B cell (primary cell): ENCODE measurements around the gene SPINK9. TPM values are rescaled to one million over a fixed set of nuclear protein-coding genes. Genes with fewer than 3 reads are reported as not detected.

ENCODE experiments used
- ATAC-seq: fragments of 200-7000 bp; cut with Tn5 transposase; one replicate; pipeline ENCODE4 v1.10.0; 2021; ENCODE audit warnings: low read depth, mild to moderate bottlenecking, moderate number of reproducible peaks, moderate library complexity
- CTCF ChIA-PET: fragments of 350-600 bp; sonication (Branson Sonifier 250); formaldehyde crosslinking; loops from one replicate; lab custom pipeline; 2021; ENCODE audit warnings: antibody characterized with exemption, inconsistent platforms; lab: Charles Lee
- POLR2A ChIA-PET: fragments of 350-600 bp; sonication (Branson Sonifier 250); formaldehyde crosslinking; loops from one replicate; lab custom pipeline; 2021; ENCODE audit warnings: antibody characterized with exemption; lab: Charles Lee
- DNase-seq: peaks from one replicate; pipeline ENCODE4 v3.0.0; 2013
- H2AFZ ChIP-seq: 2 replicates; pipeline ENCODE4 v1.6.1; 2012; ENCODE audit warnings: mild to moderate bottlenecking, low read depth, low read length; ENCODE audit not compliant: insufficient read depth, poor library complexity, severe bottlenecking
- H3K27ac ChIP-seq, 2 donors: 1 replicate in 1 of 2; 2 replicates in 1 of 2; pipeline ENCODE4 v1.5.1; 2012 to 2013; ENCODE audit warnings: low read length in 2 of 2, mild to moderate bottlenecking in 2 of 2, moderate library complexity in 1 of 2
- H3K27me3 ChIP-seq, 4 experiments: fragments of 200-600 bp in 1 of 4; sonication (generic) in 1 of 4; replicated peaks in 1 of 4; 1 replicate in 2 of 4; 2 replicates in 2 of 4; pipeline versions ENCODE4 v1.6.1 to v1.7.0; 2013 to 2016; ENCODE audit warnings: low read length in 3 of 4, mild to moderate bottlenecking in 2 of 4, mixed read lengths in 1 of 4, moderate library complexity in 1 of 4; ENCODE audit not compliant: insufficient read depth in 4 of 4, control insufficient read depth in 3 of 4; ENCODE audit errors: control extremely low read depth in 1 of 4
- H3K36me3 ChIP-seq, 2 experiments: replicated peaks in 1 of 2; 1 replicate in 1 of 2; 2 replicates in 1 of 2; pipeline versions ENCODE4 v1.6.1 to v1.7.1; 2013; ENCODE audit warnings: low read length in 1 of 2; ENCODE audit not compliant: insufficient read depth in 2 of 2, control insufficient read depth in 1 of 2; ENCODE audit errors: control extremely low read depth in 1 of 2, extremely low read depth in 1 of 2
- H3K4me1 ChIP-seq, 2 donors: fragments of 200-600 bp in 1 of 2; sonication (generic) in 1 of 2; 1 replicate in 1 of 2; 2 replicates in 1 of 2; pipeline versions ENCODE4 v1.5.1 to v1.6.1; 2013 to 2017; ENCODE audit warnings: low read length in 2 of 2; ENCODE audit not compliant: control insufficient read depth in 2 of 2, insufficient read depth in 2 of 2
- H3K4me2 ChIP-seq: replicated peaks from 2 replicates; pipeline ENCODE3; 2012; ENCODE audit warnings: mild to moderate bottlenecking, low read depth, low read length; ENCODE audit not compliant: poor library complexity, severe bottlenecking
- H3K4me3 ChIP-seq, 5 experiments: fragments of 200-600 bp in 1 of 5; sonication (generic) in 1 of 5; 1 replicate in 3 of 5; 2 replicates in 2 of 5; pipeline versions ENCODE4 v1.5.1 to v1.7.0; 2011 to 2016; ENCODE audit warnings: low read length in 4 of 5, mild to moderate bottlenecking in 4 of 5, low read depth in 2 of 5, control low read depth in 1 of 5, moderate library complexity in 1 of 5; ENCODE audit not compliant: insufficient read depth in 1 of 5; ENCODE audit errors: control extremely low read depth in 1 of 5, extremely low read depth in 1 of 5
- H3K79me2 ChIP-seq: fragments of 200-600 bp; sonication (generic); one replicate; pipeline ENCODE4 v1.6.0; 2016; ENCODE audit warnings: low read length; ENCODE audit not compliant: control insufficient read depth, insufficient read depth
- H3K9ac ChIP-seq: fragments of 200-600 bp; sonication (generic); 2 replicates; pipeline ENCODE4 v1.6.1; 2017; ENCODE audit warnings: mild to moderate bottlenecking, low read length, moderate library complexity
- H3K9me3 ChIP-seq, 3 donors: one replicate each; pipeline versions ENCODE4 v1.6.1 to v1.7.1; 2013; ENCODE audit warnings: low read length in 2 of 3; ENCODE audit not compliant: control insufficient read depth in 2 of 3, insufficient read depth in 1 of 3; ENCODE audit errors: control extremely low read depth in 1 of 3
- H4K20me1 ChIP-seq: 2 replicates; pipeline ENCODE4 v1.6.0; 2012; ENCODE audit warnings: mild to moderate bottlenecking, low read length; ENCODE audit not compliant: insufficient read depth, control insufficient read depth, poor library complexity, severe bottlenecking
- H3K27ac Mint-ChIP-seq: one replicate; pipeline ENCODE4 v1.8.0; 2021; ENCODE audit warnings: mixed read lengths
- H3K27me3 Mint-ChIP-seq: one replicate; pipeline ENCODE4 v1.8.0; 2021; ENCODE audit warnings: mixed read lengths
- H3K4me1 Mint-ChIP-seq: one replicate; pipeline ENCODE4 v1.8.0; 2021; ENCODE audit warnings: mixed read lengths
- H3K4me3 Mint-ChIP-seq: one replicate; pipeline ENCODE4 v1.8.0; 2021; ENCODE audit warnings: mixed read lengths
- H3K9me3 Mint-ChIP-seq: one replicate; pipeline ENCODE4 v1.8.0; 2022; ENCODE audit warnings: mixed read lengths; ENCODE audit not compliant: insufficient read depth
- CTCF ChIP-seq: fragments of 200-600 bp; IDR thresholded peaks from one replicate; pipeline ENCODE4 v1.8.0; 2022; ENCODE audit warnings: antibody characterized with exemption, mild to moderate bottlenecking
- EZH2 ChIP-seq: IDR thresholded peaks from 2 replicates; pipeline ENCODE4 v1.6.1; 2012; ENCODE audit warnings: borderline replicate concordance, low read depth, mild to moderate bottlenecking, moderate library complexity, low read length; ENCODE audit not compliant: insufficient read depth, poor library complexity, severe bottlenecking
- WGBS: methylation state at CpG from one replicate; pipeline ENCODE4 v1.1.5; 2013; ENCODE audit warnings: missing lambda C conversion rate; ENCODE audit not compliant: insufficient coverage; 5-methylcytosine and 5-hydroxymethylcytosine counted together
- intact Hi-C: fragments of 100-400 bp; cut with micrococcal nuclease; formaldehyde crosslinking; loops from one replicate; pipeline ENCODE4 v1.10.0; 2022
- polyA plus RNA-seq: library from polyadenylated mRNA; depleted of rRNA; stranded (reverse); fragments of >200 nt; gene quantifications from 2 replicates; pipeline ENCODE4 v1.2.3, GENCODE V29; 2012
- total RNA-seq, 2 donors: library from RNA; stranded (reverse); fragments of 120-200 nt in 1 of 2; gene quantifications; 1 replicate in 1 of 2; 2 replicates in 1 of 2; pipeline versions ENCODE4 v1.2.3 to v1.2.4, GENCODE V29; 2013 to 2022

SPINK9 gene
- total and polyA plus RNA-seq, 2 donors (not counting 1 experiment from before 2014, with no cell fraction given), result not detected

- Histone ChIP-seq H3K36me3 (no peaks in the 10 kb centered on the region), H3K27ac (no peak overlapping the region), H3K27me3 (no peaks in the 10 kb centered on the region), H3K4me2 (no peak overlapping the region), H4K20me1 (no peaks in the 10 kb centered on the region), H3K9ac (no peak overlapping the region), H3K79me2 (no peaks in the 10 kb centered on the region), H3K4me1 (no peaks in the 10 kb centered on the region), H3K4me3 (no peak overlapping the region), H2AFZ (no peak overlapping the region), H3K9me3 (peaks cover 0 to 5% (median 0%) of the 10 kb centered on the region in 3 donors)
- ChIA-PET CTCF (no interaction called here), POLR2A (no interaction called here)
- intact Hi-C loops, result no loop called here
- Mint-ChIP-seq H3K27ac (no peak overlapping the region), H3K9me3 (peaks cover 4% of the 10 kb centered on the region), H3K27me3 (peaks cover 7% of the 10 kb centered on the region), H3K4me1 (no peaks in the 10 kb centered on the region), H3K4me3 (no peak overlapping the region)
- TF ChIP-seq CTCF, result no peak
- no peak for TF ChIP-seq EZH2
- 78% methylated on average over 3 of the region's 4 CpGs for WGBS
- ATAC-seq (no peak), DNase-seq (no peak)
These were observed 2.0 kb upstream of the SPINK9 start for GRCh38 chr5:148333262-148333849.

GRCh38 chr5:148336704-148337435, 1.5 kb downstream of the SPINK9 start:
- Histone ChIP-seq H3K4me3 (no peak overlapping the region), H4K20me1 (no peaks in the 10 kb centered on the region), H2AFZ (no peak overlapping the region), H3K4me1 (no peaks in the 10 kb centered on the region), H3K27me3 (no peaks in the 10 kb centered on the region), H3K9me3 (no peaks in the 10 kb centered on the region), H3K36me3 (no peaks in the 10 kb centered on the region), H3K79me2 (no peaks in the 10 kb centered on the region), H3K27ac (no peak overlapping the region), H3K9ac (no peak overlapping the region), H3K4me2 (no peak overlapping the region)
- WGBS, result 60% methylated on average over 1 of the region's 3 CpGs
- ATAC-seq, result peak; percentile 14
- DNase-seq, result peak; percentile 7
- TF ChIP-seq CTCF (no peak), EZH2 (no peak)
- ChIA-PET POLR2A (no interaction called here), CTCF (no interaction called here)
- Mint-ChIP-seq H3K27me3 (peaks cover 4% of the 10 kb centered on the region), H3K9me3 (no peaks in the 10 kb centered on the region), H3K27ac (no peak overlapping the region), H3K4me3 (no peak overlapping the region), H3K4me1 (no peaks in the 10 kb centered on the region)
- intact Hi-C loops, result no loop called here
